HL-60 (cell line): ENCODE measurements around the gene COG2.

Experiments used
- DNase-seq, 2 experiments: peaks; one replicate each; pipeline ENCODE4 v3.0.0-alpha.2; 2010 to 2020; ENCODE audit warnings: low read depth in 1 of 2, low spot score in 1 of 2
- H3K27ac ChIP-seq: fragments of 250-450 bp; sonication (Bioruptor Pico); replicated peaks from 2 replicates; pipeline ENCODE4 v1.5.1; 2020; ENCODE audit warnings: mild to moderate bottlenecking, moderate library complexity
- H3K27me3 ChIP-seq: fragments of 250-450 bp; sonication (Bioruptor Pico); 2 replicates; pipeline ENCODE4 v1.5.1; 2021; ENCODE audit warnings: mild to moderate bottlenecking, moderate library complexity; ENCODE audit not compliant: insufficient read depth, poor library complexity, severe bottlenecking
- H3K4me3 ChIP-seq: replicated peaks from 2 replicates; pipeline ENCODE4 v1.5.1; 2011; ENCODE audit warnings: mild to moderate bottlenecking, control low read depth, low read length; ENCODE audit not compliant: insufficient read depth
- CTCF ChIP-seq: IDR thresholded peaks from one replicate; pipeline ENCODE4 v1.5.1; 2011; ENCODE audit warnings: low read length, control low read depth, inconsistent platforms; ENCODE audit not compliant: insufficient read depth
- GABPA ChIP-seq: IDR thresholded peaks from 2 replicates; pipeline ENCODE4 v1.6.1; 2012; ENCODE audit warnings: low read depth
- POLR2AphosphoS5 ChIP-seq: IDR thresholded peaks from 2 replicates; pipeline ENCODE4 v1.6.1; 2012; ENCODE audit warnings: low read depth
- SPI1 ChIP-seq: IDR thresholded peaks from 2 replicates; pipeline ENCODE4 v1.6.1; 2012; ENCODE audit warnings: low read depth, mild to moderate bottlenecking, borderline replicate concordance
- TF ChIP-seq, protein P1 (sequence below): IDR thresholded peaks from 2 replicates; pipeline ENCODE4 v1.6.1; 2012; ENCODE audit warnings: low read depth; ENCODE audit not compliant: insufficient replicate concordance

The COG2 gene

GRCh38 chr1:230632273-230632873, 9.9 kb upstream of the COG2 start:
- Histone ChIP-seq H3K4me3 (no peak overlapping the region), H3K27me3 (peaks cover 2% of the 10 kb centered on the region), H3K27ac (no peak overlapping the region)
- no peak for TF ChIP-seq GABPA
- peak; percentile 91 for TF ChIP-seq CTCF
- TF ChIP-seq POLR2AphosphoS5 = no peak
- no peak for TF ChIP-seq SPI1
- TF ChIP-seq, protein P1, sequence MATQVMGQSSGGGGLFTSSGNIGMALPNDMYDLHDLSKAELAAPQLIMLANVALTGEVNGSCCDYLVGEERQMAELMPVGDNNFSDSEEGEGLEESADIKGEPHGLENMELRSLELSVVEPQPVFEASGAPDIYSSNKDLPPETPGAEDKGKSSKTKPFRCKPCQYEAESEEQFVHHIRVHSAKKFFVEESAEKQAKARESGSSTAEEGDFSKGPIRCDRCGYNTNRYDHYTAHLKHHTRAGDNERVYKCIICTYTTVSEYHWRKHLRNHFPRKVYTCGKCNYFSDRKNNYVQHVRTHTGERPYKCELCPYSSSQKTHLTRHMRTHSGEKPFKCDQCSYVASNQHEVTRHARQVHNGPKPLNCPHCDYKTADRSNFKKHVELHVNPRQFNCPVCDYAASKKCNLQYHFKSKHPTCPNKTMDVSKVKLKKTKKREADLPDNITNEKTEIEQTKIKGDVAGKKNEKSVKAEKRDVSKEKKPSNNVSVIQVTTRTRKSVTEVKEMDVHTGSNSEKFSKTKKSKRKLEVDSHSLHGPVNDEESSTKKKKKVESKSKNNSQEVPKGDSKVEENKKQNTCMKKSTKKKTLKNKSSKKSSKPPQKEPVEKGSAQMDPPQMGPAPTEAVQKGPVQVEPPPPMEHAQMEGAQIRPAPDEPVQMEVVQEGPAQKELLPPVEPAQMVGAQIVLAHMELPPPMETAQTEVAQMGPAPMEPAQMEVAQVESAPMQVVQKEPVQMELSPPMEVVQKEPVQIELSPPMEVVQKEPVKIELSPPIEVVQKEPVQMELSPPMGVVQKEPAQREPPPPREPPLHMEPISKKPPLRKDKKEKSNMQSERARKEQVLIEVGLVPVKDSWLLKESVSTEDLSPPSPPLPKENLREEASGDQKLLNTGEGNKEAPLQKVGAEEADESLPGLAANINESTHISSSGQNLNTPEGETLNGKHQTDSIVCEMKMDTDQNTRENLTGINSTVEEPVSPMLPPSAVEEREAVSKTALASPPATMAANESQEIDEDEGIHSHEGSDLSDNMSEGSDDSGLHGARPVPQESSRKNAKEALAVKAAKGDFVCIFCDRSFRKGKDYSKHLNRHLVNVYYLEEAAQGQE = no peak
- peak in 1 of 2 experiments; percentile 39 for DNase-seq

DNA sequence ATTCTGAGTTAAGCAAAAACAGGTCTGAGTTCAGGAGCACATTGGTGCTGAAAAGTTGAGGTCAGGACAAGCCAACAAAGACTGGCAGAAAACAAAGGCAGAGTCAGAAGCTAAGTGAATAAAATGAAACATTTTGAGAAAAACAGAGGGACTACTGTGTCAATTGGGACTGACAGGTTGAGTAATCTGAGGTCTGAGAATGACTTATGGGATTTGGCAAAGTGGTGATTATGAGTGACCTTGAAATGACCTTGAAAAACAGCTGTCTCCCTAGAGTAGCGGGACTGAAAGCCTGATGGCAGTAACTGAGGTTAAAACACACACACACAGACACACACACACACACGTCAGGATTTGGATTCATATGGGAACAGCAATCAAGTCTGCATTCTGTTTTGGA, 8.8 kb upstream of the COG2 start:
- TF ChIP-seq, protein P1 = no peak
- no peak for TF ChIP-seq POLR2AphosphoS5
- TF ChIP-seq CTCF = no peak
- no peak for TF ChIP-seq SPI1
- no peak for TF ChIP-seq GABPA
- DNase-seq = no peak
- Histone ChIP-seq H3K4me3 (no peak overlapping the region), H3K27me3 (no peaks in the 10 kb centered on the region), H3K27ac (no peak overlapping the region)

- DNase-seq = no peak
- TF ChIP-seq SPI1 (no peak), GABPA (no peak), POLR2AphosphoS5 (no peak), CTCF (no peak)
- TF ChIP-seq, protein P1 = no peak
- H3K27me3 ChIP-seq = no peaks in the 10 kb centered on the region
- H3K27ac ChIP-seq = no peak overlapping the region
- H3K4me3 ChIP-seq = no peak overlapping the region
Measured at GRCh38 chr1:230634384-230634783, 7.9 kb upstream of the COG2 start.
